ENCODE measurements around the gene PFKFB2.

PFKFB2 gene

GRCh38 chr1:207027921-207028320, 25.2 kb upstream of the PFKFB2 start:
- no peak overlapping the region for H3K9ac ChIP-seq
- no peak overlapping the region for H3K4me2 ChIP-seq
- no peak overlapping the region for H3K4me3 ChIP-seq
- H3K27ac ChIP-seq: no peak overlapping the region
- H3K9me3 ChIP-seq (replicated peaks in 1 of 11): no peaks in the 10 kb centered on the region
- H3K36me3 ChIP-seq: no peaks in the 10 kb centered on the region
- no peak for TF ChIP-seq Cebpa-rat (IDR thresholded peaks at IDR 0.05)
- H4K20me1 ChIP-seq: no peaks in the 10 kb centered on the region
- H3K4me1 ChIP-seq: peaks cover 0 to 30% (median 0%) of the 10 kb centered on the region in 10 experiments; a peak in 6 of 20 replicates
- H3K27me3 ChIP-seq: no peaks in the 10 kb centered on the region

- Histone ChIP-seq H3K4me3 (no peak overlapping the region), H3K4me2 (no peak overlapping the region), H3K9ac (no peak overlapping the region), H3K27me3 (no peaks in the 10 kb centered on the region), H3K27ac (no peak overlapping the region), H3K4me1 (peaks cover 0 to 25% (median 0%) of the 10 kb centered on the region in 10 experiments; a peak in 6 of 20 replicates), H4K20me1 (no peaks in the 10 kb centered on the region), H3K9me3 (replicated peaks in 1 of 11) (no peaks in the 10 kb centered on the region), H3K36me3 (no peaks in the 10 kb centered on the region)
- no peak for TF ChIP-seq Cebpa-rat (IDR thresholded peaks at IDR 0.05)
Observed at GRCh38 chr1:207028884-207029650, 24.0 kb upstream of the PFKFB2 start.

GRCh38 chr1:207029701-207030521, 23.2 kb upstream of the PFKFB2 start:
- Histone ChIP-seq H3K36me3 (no peaks in the 10 kb centered on the region), H3K9me3 (replicated peaks in 1 of 11) (no peaks in the 10 kb centered on the region), H3K4me2 (no peak overlapping the region), H3K27ac (no peak overlapping the region), H3K4me1 (peaks cover 0 to 18% (median 0%) of the 10 kb centered on the region in 10 experiments; a peak in 6 of 20 replicates), H3K4me3 (no peak overlapping the region), H4K20me1 (no peaks in the 10 kb centered on the region), H3K27me3 (no peaks in the 10 kb centered on the region), H3K9ac (no peak overlapping the region)
- TF ChIP-seq Cebpa-rat (IDR thresholded peaks at IDR 0.05): no peak

GRCh38 chr1:207030522-207031009, 22.5 kb upstream of the PFKFB2 start:
- H3K9me3 ChIP-seq (replicated peaks in 1 of 11): no peaks in the 10 kb centered on the region
- no peak overlapping the region for H3K9ac ChIP-seq
- no peak overlapping the region for H3K27ac ChIP-seq
- H3K36me3 ChIP-seq: no peaks in the 10 kb centered on the region
- TF ChIP-seq Cebpa-rat (IDR thresholded peaks at IDR 0.05): no peak
- no peaks in the 10 kb centered on the region for H3K27me3 ChIP-seq
- H3K4me1 ChIP-seq: peaks cover 0 to 12% (median 0%) of the 10 kb centered on the region in 10 experiments; a peak in 6 of 20 replicates
- no peak overlapping the region for H3K4me3 ChIP-seq
- H3K4me2 ChIP-seq: no peak overlapping the region
- no peaks in the 10 kb centered on the region for H4K20me1 ChIP-seq

GRCh38 chr1:207031016-207031415, 22.1 kb upstream of the PFKFB2 start:
- no peak overlapping the region for H3K4me2 ChIP-seq
- H3K36me3 ChIP-seq: no peaks in the 10 kb centered on the region
- no peak overlapping the region for H3K9ac ChIP-seq
- H4K20me1 ChIP-seq: no peaks in the 10 kb centered on the region
- no peaks in the 10 kb centered on the region for H3K9me3 ChIP-seq (replicated peaks in 1 of 11)
- peaks cover 0 to 7% (median 0%) of the 10 kb centered on the region in 10 experiments; a peak in 6 of 20 replicates for H3K4me1 ChIP-seq
- H3K27me3 ChIP-seq: no peaks in the 10 kb centered on the region
- H3K4me3 ChIP-seq: no peak overlapping the region
- TF ChIP-seq Cebpa-rat (IDR thresholded peaks at IDR 0.05): no peak
- H3K27ac ChIP-seq: no peak overlapping the region

- H3K36me3 ChIP-seq: no peaks in the 10 kb centered on the region
- H3K27me3 ChIP-seq: no peaks in the 10 kb centered on the region
- no peak overlapping the region for H3K27ac ChIP-seq
- no peak overlapping the region for H3K4me3 ChIP-seq
- no peak overlapping the region for H3K9ac ChIP-seq
- no peak for TF ChIP-seq Cebpa-rat (IDR thresholded peaks at IDR 0.05)
- no peaks in the 10 kb centered on the region for H4K20me1 ChIP-seq
- no peaks in the 10 kb centered on the region; a peak in 1 of 20 replicates for H3K4me1 ChIP-seq
- H3K4me2 ChIP-seq: no peak overlapping the region
- H3K9me3 ChIP-seq (replicated peaks in 1 of 11): no peaks in the 10 kb centered on the region
Observed at GRCh38 chr1:207031632-207032264, 21.3 kb upstream of the PFKFB2 start.

GRCh38 chr1:207032528-207033017, 20.5 kb upstream of the PFKFB2 start, which contains the start of gene C1orf116:
TSS of gene C1orf116 (minus strand) at chr1:207032756. CDS start at chr1:207027598, 5,158 bp downstream.
- H4K20me1 ChIP-seq: no peaks in the 10 kb centered on the region
- H3K27me3 ChIP-seq: no peaks in the 10 kb centered on the region
- no peak within 1 kb of the TSS for H3K4me2 ChIP-seq
- H3K27ac ChIP-seq: no peak within 1 kb of the TSS
- H3K4me1 ChIP-seq: no peaks in the 10 kb centered on the region
- no peak within 1 kb of the TSS for H3K9ac ChIP-seq
- H3K9me3 ChIP-seq (replicated peaks in 1 of 11): no peaks in the 10 kb centered on the region
- H3K36me3 ChIP-seq: no peaks in the 10 kb centered on the region
- no peak for TF ChIP-seq Cebpa-rat (IDR thresholded peaks at IDR 0.05)
- H3K4me3 ChIP-seq: no peak within 1 kb of the TSS

- Histone ChIP-seq H3K4me2 (no peak overlapping the region), H3K9ac (no peak overlapping the region), H3K27me3 (no peaks in the 10 kb centered on the region), H3K27ac (no peak overlapping the region), H4K20me1 (no peaks in the 10 kb centered on the region), H3K9me3 (replicated peaks in 1 of 11) (no peaks in the 10 kb centered on the region), H3K4me1 (no peaks in the 10 kb centered on the region), H3K4me3 (no peak overlapping the region), H3K36me3 (no peaks in the 10 kb centered on the region)
- no peak for TF ChIP-seq Cebpa-rat (IDR thresholded peaks at IDR 0.05)
Observed at GRCh38 chr1:207033302-207033701, 19.8 kb upstream of the PFKFB2 start.

GRCh38 chr1:207034208-207034607, 18.9 kb upstream of the PFKFB2 start:
- H4K20me1 ChIP-seq: no peaks in the 10 kb centered on the region
- no peaks in the 10 kb centered on the region for H3K27me3 ChIP-seq
- no peak for TF ChIP-seq Cebpa-rat (IDR thresholded peaks at IDR 0.05)
- no peaks in the 10 kb centered on the region for H3K4me1 ChIP-seq
- no peak overlapping the region for H3K4me2 ChIP-seq
- H3K36me3 ChIP-seq: no peaks in the 10 kb centered on the region
- no peak overlapping the region for H3K4me3 ChIP-seq
- no peaks in the 10 kb centered on the region for H3K9me3 ChIP-seq (replicated peaks in 1 of 11)
- H3K9ac ChIP-seq: no peak overlapping the region
- no peak overlapping the region for H3K27ac ChIP-seq

Data from BLaER1 treated with 17β-estradiol and CSF1 and Interleukin-3, amounts not matched to agents 10 nM and 100 nM (cell line).